K562 (cell line): ENCODE measurements around the gene B4GALT5. TPM values are rescaled to one million over a fixed set of nuclear protein-coding genes. Genes with fewer than 3 reads are reported as not detected.

Experiments
- FOXA1 ChIP-seq: fragments of 450-650 bp; IDR thresholded peaks from 2 replicates; pipeline ENCODE4 v1.6.1; 2016; ENCODE audit warnings: mild to moderate bottlenecking, borderline replicate concordance
- FOXJ3 ChIP-seq: sonication (generic); formaldehyde crosslinking; IDR thresholded peaks from 2 replicates; pipeline ENCODE4 v1.4.0; 2020; ENCODE audit warnings: mild to moderate bottlenecking, missing genetic modification reagents
- GTF2E2 ChIP-seq: fragments of 200-800 bp; sonication (Bioruptor generic); IDR thresholded peaks from 2 replicates; pipeline ENCODE4 v1.6.1; 2016; ENCODE audit warnings: missing genetic modification characterization, missing compliant biosample characterization
- PRMT5 ChIP-seq: sonication (generic); formaldehyde crosslinking; IDR thresholded peaks from 2 replicates; pipeline ENCODE4 v1.5.0; 2020; ENCODE audit warnings: missing genetic modification reagents
- PRPF4 ChIP-seq: fragments of 200-400 bp; formaldehyde crosslinking; IDR thresholded peaks from one replicate; pipeline ENCODE4 v1.6.1; 2017; ENCODE audit warnings: low read length, low read depth, mild to moderate bottlenecking; ENCODE audit not compliant: insufficient read depth, poor library complexity, severe bottlenecking
- RBFOX2 ChIP-seq: fragments of 200-400 bp; formaldehyde crosslinking; IDR thresholded peaks from 2 replicates; pipeline ENCODE4 v1.6.1; 2017; ENCODE audit warnings: low read depth, mild to moderate bottlenecking, low read length, moderate library complexity
- SMAD3 ChIP-seq: fragments of 450-650 bp; formaldehyde crosslinking; conservative IDR thresholded peaks from 2 replicates; pipeline ENCODE4 v1.4.0; 2020; ENCODE audit warnings: mild to moderate bottlenecking
- ZNF695 ChIP-seq: fragments of 450-650 bp; formaldehyde crosslinking; IDR thresholded peaks from 2 replicates; pipeline ENCODE4 v1.4.0; 2020; ENCODE audit warnings: mild to moderate bottlenecking, moderate library complexity
- ZNF785 ChIP-seq: fragments of 250-450 bp; sonication (Bioruptor Pico); IDR thresholded peaks from 2 replicates; pipeline ENCODE4 v1.4.0; 2020; ENCODE audit warnings: mild to moderate bottlenecking
- polyA plus RNA-seq, 8 experiments: library from polyadenylated mRNA; depleted of rRNA in 4 of 8; stranded (reverse) in 5 of 8; unstranded in 3 of 8; fragments of >200 nt; fragmentation: Nextera tagmentation in 2 of 8; fragmentation: Illumina TruSeq in 1 of 8; extraction: Ambion mirVana in 2 of 8; extraction: Trizol in 1 of 8; gene quantifications; 2 replicates each; pipeline versions ENCODE4 v1.2.1 to v1.2.3, GENCODE V29; 2011 to 2014; ENCODE audit warnings: inconsistent platforms in 1 of 8, missing spikeins in 1 of 8
- total RNA-seq, 7 experiments: library from RNA; depleted of rRNA in 6 of 7; stranded (reverse); fragments of >200 nt in 6 of 7; fragmentation: Illumina TruSeq in 2 of 7; extraction: Trizol in 2 of 7; gene quantifications; 2 replicates each; pipeline versions ENCODE4 v1.2.1 to v1.2.3, GENCODE V29; 2011 to 2021; ENCODE audit warnings: low replicate concordance in 1 of 7
- TF ChIP-seq, protein P1 (sequence below): sonication (generic); formaldehyde crosslinking; IDR thresholded peaks from 2 replicates; pipeline ENCODE4 v1.4.0; 2020; ENCODE audit warnings: mild to moderate bottlenecking, missing genetic modification reagents
- TF ChIP-seq, protein P2 (sequence below): fragments of 250-450 bp; sonication (Bioruptor Pico); IDR thresholded peaks from 2 replicates; pipeline ENCODE4 v1.5.0; 2021
- TF ChIP-seq, protein P3 (sequence below): IDR thresholded peaks from 2 replicates; pipeline ENCODE4 v1.6.1; 2011; ENCODE audit warnings: borderline replicate concordance, low read depth, mild to moderate bottlenecking, moderate library complexity, low read length; ENCODE audit not compliant: insufficient read depth, poor library complexity, severe bottlenecking

B4GALT5 gene
- total and polyA plus RNA-seq, 9 of the 15 experiments (the other 6 are each of a cell fraction or from before 2014, with no cell fraction given), result 8.5 to 32.6 (median 23.4) TPM

DNA sequence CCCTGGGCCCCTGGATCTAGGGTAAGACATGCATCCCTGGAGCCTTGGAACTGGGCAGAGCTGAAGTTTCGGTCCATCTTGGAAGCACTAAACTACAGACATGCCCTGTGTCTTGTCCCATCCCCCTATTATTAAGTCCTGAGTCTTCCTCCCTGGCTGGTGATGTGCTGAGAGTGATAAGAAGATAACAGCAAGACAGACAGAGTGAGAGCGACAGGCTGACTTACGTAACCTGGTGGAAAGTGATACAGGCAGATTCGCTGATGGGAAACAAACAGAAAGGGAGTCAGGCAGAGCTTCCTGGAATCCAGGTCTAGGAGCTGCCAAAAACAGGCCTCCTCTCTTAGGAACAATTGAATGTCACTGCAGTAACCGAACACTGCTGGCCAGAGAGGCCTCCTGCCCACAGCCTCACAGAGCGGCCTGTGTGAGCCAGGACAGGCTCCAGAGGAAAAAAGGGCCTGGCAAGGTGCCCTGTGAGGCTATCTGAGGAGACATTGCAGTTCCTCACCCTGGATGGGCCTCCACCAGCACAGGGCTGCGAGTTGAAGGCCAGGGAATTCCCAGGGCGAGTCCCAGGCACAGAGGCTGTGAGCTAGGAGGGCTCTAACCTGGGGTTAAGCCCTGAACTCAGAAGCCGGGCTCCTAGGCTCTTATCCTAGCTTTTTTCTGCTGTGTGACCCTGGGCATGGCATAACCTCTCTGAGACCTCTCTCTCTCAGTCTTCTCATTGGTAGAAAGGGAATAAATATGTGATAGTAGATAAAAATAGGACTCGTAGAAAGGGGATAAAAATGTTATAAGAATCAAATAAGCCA, 34.2 kb upstream of the B4GALT5 start (continued):
- TF ChIP-seq, protein P1, sequence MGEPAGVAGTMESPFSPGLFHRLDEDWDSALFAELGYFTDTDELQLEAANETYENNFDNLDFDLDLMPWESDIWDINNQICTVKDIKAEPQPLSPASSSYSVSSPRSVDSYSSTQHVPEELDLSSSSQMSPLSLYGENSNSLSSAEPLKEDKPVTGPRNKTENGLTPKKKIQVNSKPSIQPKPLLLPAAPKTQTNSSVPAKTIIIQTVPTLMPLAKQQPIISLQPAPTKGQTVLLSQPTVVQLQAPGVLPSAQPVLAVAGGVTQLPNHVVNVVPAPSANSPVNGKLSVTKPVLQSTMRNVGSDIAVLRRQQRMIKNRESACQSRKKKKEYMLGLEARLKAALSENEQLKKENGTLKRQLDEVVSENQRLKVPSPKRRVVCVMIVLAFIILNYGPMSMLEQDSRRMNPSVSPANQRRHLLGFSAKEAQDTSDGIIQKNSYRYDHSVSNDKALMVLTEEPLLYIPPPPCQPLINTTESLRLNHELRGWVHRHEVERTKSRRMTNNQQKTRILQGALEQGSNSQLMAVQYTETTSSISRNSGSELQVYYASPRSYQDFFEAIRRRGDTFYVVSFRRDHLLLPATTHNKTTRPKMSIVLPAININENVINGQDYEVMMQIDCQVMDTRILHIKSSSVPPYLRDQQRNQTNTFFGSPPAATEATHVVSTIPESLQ (CRISPR knock-in tag), result no peak
- TF ChIP-seq RBFOX2, result peak; percentile 40; the same call in 1 of the 2 replicates
- TF ChIP-seq ZNF785 (CRISPR knock-in tag), result no peak
- no peak for TF ChIP-seq SMAD3 (CRISPR knock-in tag)
- TF ChIP-seq PRMT5 (CRISPR knock-in tag), result no peak
- no peak for TF ChIP-seq GTF2E2 (tag)
- no peak for TF ChIP-seq PRPF4
- no peak for TF ChIP-seq FOXA1
- no peak for TF ChIP-seq FOXJ3 (CRISPR knock-in tag)
- TF ChIP-seq, protein P2, sequence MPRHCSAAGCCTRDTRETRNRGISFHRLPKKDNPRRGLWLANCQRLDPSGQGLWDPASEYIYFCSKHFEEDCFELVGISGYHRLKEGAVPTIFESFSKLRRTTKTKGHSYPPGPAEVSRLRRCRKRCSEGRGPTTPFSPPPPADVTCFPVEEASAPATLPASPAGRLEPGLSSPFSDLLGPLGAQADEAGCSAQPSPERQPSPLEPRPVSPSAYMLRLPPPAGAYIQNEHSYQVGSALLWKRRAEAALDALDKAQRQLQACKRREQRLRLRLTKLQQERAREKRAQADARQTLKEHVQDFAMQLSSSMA (CRISPR knock-in tag), result no peak
- TF ChIP-seq ZNF695, result no peak
- TF ChIP-seq, protein P3, sequence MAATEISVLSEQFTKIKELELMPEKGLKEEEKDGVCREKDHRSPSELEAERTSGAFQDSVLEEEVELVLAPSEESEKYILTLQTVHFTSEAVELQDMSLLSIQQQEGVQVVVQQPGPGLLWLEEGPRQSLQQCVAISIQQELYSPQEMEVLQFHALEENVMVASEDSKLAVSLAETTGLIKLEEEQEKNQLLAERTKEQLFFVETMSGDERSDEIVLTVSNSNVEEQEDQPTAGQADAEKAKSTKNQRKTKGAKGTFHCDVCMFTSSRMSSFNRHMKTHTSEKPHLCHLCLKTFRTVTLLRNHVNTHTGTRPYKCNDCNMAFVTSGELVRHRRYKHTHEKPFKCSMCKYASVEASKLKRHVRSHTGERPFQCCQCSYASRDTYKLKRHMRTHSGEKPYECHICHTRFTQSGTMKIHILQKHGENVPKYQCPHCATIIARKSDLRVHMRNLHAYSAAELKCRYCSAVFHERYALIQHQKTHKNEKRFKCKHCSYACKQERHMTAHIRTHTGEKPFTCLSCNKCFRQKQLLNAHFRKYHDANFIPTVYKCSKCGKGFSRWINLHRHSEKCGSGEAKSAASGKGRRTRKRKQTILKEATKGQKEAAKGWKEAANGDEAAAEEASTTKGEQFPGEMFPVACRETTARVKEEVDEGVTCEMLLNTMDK, result no peak
